B cell (primary cell): ENCODE data around the gene ABCB1. TPM values are rescaled to one million over a fixed set of nuclear protein-coding genes. Genes with fewer than 3 reads are reported as not detected.

Source experiments
- ATAC-seq: fragments of 200-7000 bp; cut with Tn5 transposase; one replicate; pipeline ENCODE4 v1.10.0; 2021; ENCODE audit warnings: low read depth, mild to moderate bottlenecking, moderate number of reproducible peaks, moderate library complexity
- CTCF ChIA-PET: fragments of 350-600 bp; sonication (Branson Sonifier 250); formaldehyde crosslinking; loops from one replicate; lab custom pipeline; 2021; ENCODE audit warnings: antibody characterized with exemption, inconsistent platforms; lab: Charles Lee
- POLR2A ChIA-PET: fragments of 350-600 bp; sonication (Branson Sonifier 250); formaldehyde crosslinking; loops from one replicate; lab custom pipeline; 2021; ENCODE audit warnings: antibody characterized with exemption; lab: Charles Lee
- DNase-seq: peaks from one replicate; pipeline ENCODE4 v3.0.0; 2013
- H2AFZ ChIP-seq: 2 replicates; pipeline ENCODE4 v1.6.1; 2012; ENCODE audit warnings: mild to moderate bottlenecking, low read depth, low read length; ENCODE audit not compliant: insufficient read depth, poor library complexity, severe bottlenecking
- H3K27ac ChIP-seq, 2 donors: 1 replicate in 1 of 2; 2 replicates in 1 of 2; pipeline ENCODE4 v1.5.1; 2012 to 2013; ENCODE audit warnings: low read length in 2 of 2, mild to moderate bottlenecking in 2 of 2, moderate library complexity in 1 of 2
- H3K27me3 ChIP-seq, 4 experiments: fragments of 200-600 bp in 1 of 4; sonication (generic) in 1 of 4; replicated peaks in 1 of 4; 1 replicate in 2 of 4; 2 replicates in 2 of 4; pipeline versions ENCODE4 v1.6.1 to v1.7.0; 2013 to 2016; ENCODE audit warnings: low read length in 3 of 4, mild to moderate bottlenecking in 2 of 4, mixed read lengths in 1 of 4, moderate library complexity in 1 of 4; ENCODE audit not compliant: insufficient read depth in 4 of 4, control insufficient read depth in 3 of 4; ENCODE audit errors: control extremely low read depth in 1 of 4
- H3K36me3 ChIP-seq, 2 experiments: replicated peaks in 1 of 2; 1 replicate in 1 of 2; 2 replicates in 1 of 2; pipeline versions ENCODE4 v1.6.1 to v1.7.1; 2013; ENCODE audit warnings: low read length in 1 of 2; ENCODE audit not compliant: insufficient read depth in 2 of 2, control insufficient read depth in 1 of 2; ENCODE audit errors: control extremely low read depth in 1 of 2, extremely low read depth in 1 of 2
- H3K4me1 ChIP-seq, 2 donors: fragments of 200-600 bp in 1 of 2; sonication (generic) in 1 of 2; 1 replicate in 1 of 2; 2 replicates in 1 of 2; pipeline versions ENCODE4 v1.5.1 to v1.6.1; 2013 to 2017; ENCODE audit warnings: low read length in 2 of 2; ENCODE audit not compliant: control insufficient read depth in 2 of 2, insufficient read depth in 2 of 2
- H3K4me2 ChIP-seq: replicated peaks from 2 replicates; pipeline ENCODE3; 2012; ENCODE audit warnings: mild to moderate bottlenecking, low read depth, low read length; ENCODE audit not compliant: poor library complexity, severe bottlenecking
- H3K4me3 ChIP-seq, 5 experiments: fragments of 200-600 bp in 1 of 5; sonication (generic) in 1 of 5; 1 replicate in 3 of 5; 2 replicates in 2 of 5; pipeline versions ENCODE4 v1.5.1 to v1.7.0; 2011 to 2016; ENCODE audit warnings: low read length in 4 of 5, mild to moderate bottlenecking in 4 of 5, low read depth in 2 of 5, control low read depth in 1 of 5, moderate library complexity in 1 of 5; ENCODE audit not compliant: insufficient read depth in 1 of 5; ENCODE audit errors: control extremely low read depth in 1 of 5, extremely low read depth in 1 of 5
- H3K79me2 ChIP-seq: fragments of 200-600 bp; sonication (generic); one replicate; pipeline ENCODE4 v1.6.0; 2016; ENCODE audit warnings: low read length; ENCODE audit not compliant: control insufficient read depth, insufficient read depth
- H3K9ac ChIP-seq: fragments of 200-600 bp; sonication (generic); 2 replicates; pipeline ENCODE4 v1.6.1; 2017; ENCODE audit warnings: mild to moderate bottlenecking, low read length, moderate library complexity
- H3K9me3 ChIP-seq, 3 donors: one replicate each; pipeline versions ENCODE4 v1.6.1 to v1.7.1; 2013; ENCODE audit warnings: low read length in 2 of 3; ENCODE audit not compliant: control insufficient read depth in 2 of 3, insufficient read depth in 1 of 3; ENCODE audit errors: control extremely low read depth in 1 of 3
- H4K20me1 ChIP-seq: 2 replicates; pipeline ENCODE4 v1.6.0; 2012; ENCODE audit warnings: mild to moderate bottlenecking, low read length; ENCODE audit not compliant: insufficient read depth, control insufficient read depth, poor library complexity, severe bottlenecking
- H3K27ac Mint-ChIP-seq: one replicate; pipeline ENCODE4 v1.8.0; 2021; ENCODE audit warnings: mixed read lengths
- H3K27me3 Mint-ChIP-seq: one replicate; pipeline ENCODE4 v1.8.0; 2021; ENCODE audit warnings: mixed read lengths
- H3K4me1 Mint-ChIP-seq: one replicate; pipeline ENCODE4 v1.8.0; 2021; ENCODE audit warnings: mixed read lengths
- H3K4me3 Mint-ChIP-seq: one replicate; pipeline ENCODE4 v1.8.0; 2021; ENCODE audit warnings: mixed read lengths
- H3K9me3 Mint-ChIP-seq: one replicate; pipeline ENCODE4 v1.8.0; 2022; ENCODE audit warnings: mixed read lengths; ENCODE audit not compliant: insufficient read depth
- CTCF ChIP-seq: fragments of 200-600 bp; IDR thresholded peaks from one replicate; pipeline ENCODE4 v1.8.0; 2022; ENCODE audit warnings: antibody characterized with exemption, mild to moderate bottlenecking
- EZH2 ChIP-seq: IDR thresholded peaks from 2 replicates; pipeline ENCODE4 v1.6.1; 2012; ENCODE audit warnings: borderline replicate concordance, low read depth, mild to moderate bottlenecking, moderate library complexity, low read length; ENCODE audit not compliant: insufficient read depth, poor library complexity, severe bottlenecking
- WGBS: methylation state at CpG from one replicate; pipeline ENCODE4 v1.1.5; 2013; ENCODE audit warnings: missing lambda C conversion rate; ENCODE audit not compliant: insufficient coverage; 5-methylcytosine and 5-hydroxymethylcytosine counted together
- intact Hi-C: fragments of 100-400 bp; cut with micrococcal nuclease; formaldehyde crosslinking; loops from one replicate; pipeline ENCODE4 v1.10.0; 2022
- polyA plus RNA-seq: library from polyadenylated mRNA; depleted of rRNA; stranded (reverse); fragments of >200 nt; gene quantifications from 2 replicates; pipeline ENCODE4 v1.2.3, GENCODE V29; 2012
- total RNA-seq, 2 donors: library from RNA; stranded (reverse); fragments of 120-200 nt in 1 of 2; gene quantifications; 1 replicate in 1 of 2; 2 replicates in 1 of 2; pipeline versions ENCODE4 v1.2.3 to v1.2.4, GENCODE V29; 2013 to 2022

The ABCB1 gene
- total and polyA plus RNA-seq, 2 donors (not counting 1 experiment from before 2014, with no cell fraction given): 8.5 to 21.7 TPM

GRCh38 chr7:87499494-87499893, 101.2 kb downstream of the ABCB1 start:
- no peak overlapping the region for H3K4me3 Mint-ChIP-seq
- H3K27me3 ChIP-seq: no peaks in the 10 kb centered on the region
- no peaks in the 10 kb centered on the region for H3K36me3 ChIP-seq
- H2AFZ ChIP-seq: no peak overlapping the region
- no peak for ATAC-seq
- peak overlapping the region in 1 of 2 donors; percentile 14 for H3K27ac ChIP-seq
- no peaks in the 10 kb centered on the region for H3K9me3 Mint-ChIP-seq
- peaks cover 16 to 23% of the 10 kb centered on the region in 2 donors for H3K4me1 ChIP-seq
- H3K4me2 ChIP-seq: peak overlapping the region; percentile 1
- POLR2A ChIA-PET: no interaction called here
- H3K9ac ChIP-seq: no peak overlapping the region
- no peak overlapping the region for H3K4me3 ChIP-seq
- CTCF ChIA-PET: no interaction called here
- TF ChIP-seq EZH2 (no peak), CTCF (no peak)
- WGBS: 100% methylated on average over 2 of the region's 3 CpGs
- no peak for DNase-seq
- H3K27me3 Mint-ChIP-seq: no peaks in the 10 kb centered on the region
- no peaks in the 10 kb centered on the region for H3K79me2 ChIP-seq
- no peaks in the 10 kb centered on the region for H4K20me1 ChIP-seq
- peaks cover 33% of the 10 kb centered on the region for H3K4me1 Mint-ChIP-seq
- intact Hi-C loops: loop anchor here (2.0 kb wide), 1 partner anchor 25 kb away; the partner anchor contains the start of gene ABCB4
- peaks cover 0 to 2% (median 0%) of the 10 kb centered on the region in 3 donors for H3K9me3 ChIP-seq
- no peak overlapping the region for H3K27ac Mint-ChIP-seq

DNA sequence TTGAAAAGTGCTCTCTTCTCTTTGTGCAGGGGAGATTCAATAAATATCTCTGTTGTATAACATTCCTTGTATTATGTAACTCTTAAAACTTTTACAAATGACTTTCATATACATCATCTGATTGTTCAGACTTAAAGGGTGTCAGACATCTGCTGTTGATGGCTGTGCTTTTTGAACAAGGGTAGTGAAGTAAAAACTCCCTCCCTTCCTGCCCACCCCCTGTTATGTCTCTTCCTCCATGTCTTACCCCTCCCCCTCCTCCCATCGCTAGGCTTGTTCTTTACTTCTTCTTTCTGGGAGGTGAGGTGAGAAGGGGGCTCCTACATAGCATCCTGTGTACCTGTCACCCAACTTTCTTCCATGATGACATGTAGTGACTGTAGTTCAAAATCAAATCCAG, 101.8 kb downstream of the ABCB1 start:
- no CpG with 5 or more reads among the region's 1 CpG for WGBS
- peak overlapping the region; percentile 32 for H3K4me3 Mint-ChIP-seq

More for the DNA sequence above, 101.8 kb downstream of the ABCB1 start:
- peaks cover 16 to 23% of the 10 kb centered on the region in 2 donors for H3K4me1 ChIP-seq
- ATAC-seq (peak; percentile 86), DNase-seq (peak; percentile 72)
- no peaks in the 10 kb centered on the region for H3K27me3 ChIP-seq
- CTCF ChIA-PET: no interaction called here
- H3K4me1 Mint-ChIP-seq: peaks cover 33% of the 10 kb centered on the region
- peak overlapping the region; percentile 64 for H2AFZ ChIP-seq
- H3K36me3 ChIP-seq: no peaks in the 10 kb centered on the region
- POLR2A ChIA-PET: no interaction called here
- H3K9me3 ChIP-seq: peaks cover 0 to 4% (median 0%) of the 10 kb centered on the region in 3 donors
- no peaks in the 10 kb centered on the region for H3K79me2 ChIP-seq
- no peak overlapping the region for H3K4me3 ChIP-seq
- TF ChIP-seq EZH2 (no peak), CTCF (no peak)
- H3K4me2 ChIP-seq: peak overlapping the region; percentile 1
- H3K9me3 Mint-ChIP-seq: no peaks in the 10 kb centered on the region
- peak overlapping the region; percentile 85 for H3K27ac Mint-ChIP-seq
- intact Hi-C loops: loop anchor here (2.0 kb wide), 1 partner anchor 24 kb away; the partner anchor contains the start of gene ABCB4
- H3K9ac ChIP-seq: no peak overlapping the region
- H4K20me1 ChIP-seq: no peaks in the 10 kb centered on the region
- peak overlapping the region; percentile 54 to 82 for H3K27ac ChIP-seq
- H3K27me3 Mint-ChIP-seq: no peaks in the 10 kb centered on the region
